ENCODE measurements around the gene SBK3.

DNA sequence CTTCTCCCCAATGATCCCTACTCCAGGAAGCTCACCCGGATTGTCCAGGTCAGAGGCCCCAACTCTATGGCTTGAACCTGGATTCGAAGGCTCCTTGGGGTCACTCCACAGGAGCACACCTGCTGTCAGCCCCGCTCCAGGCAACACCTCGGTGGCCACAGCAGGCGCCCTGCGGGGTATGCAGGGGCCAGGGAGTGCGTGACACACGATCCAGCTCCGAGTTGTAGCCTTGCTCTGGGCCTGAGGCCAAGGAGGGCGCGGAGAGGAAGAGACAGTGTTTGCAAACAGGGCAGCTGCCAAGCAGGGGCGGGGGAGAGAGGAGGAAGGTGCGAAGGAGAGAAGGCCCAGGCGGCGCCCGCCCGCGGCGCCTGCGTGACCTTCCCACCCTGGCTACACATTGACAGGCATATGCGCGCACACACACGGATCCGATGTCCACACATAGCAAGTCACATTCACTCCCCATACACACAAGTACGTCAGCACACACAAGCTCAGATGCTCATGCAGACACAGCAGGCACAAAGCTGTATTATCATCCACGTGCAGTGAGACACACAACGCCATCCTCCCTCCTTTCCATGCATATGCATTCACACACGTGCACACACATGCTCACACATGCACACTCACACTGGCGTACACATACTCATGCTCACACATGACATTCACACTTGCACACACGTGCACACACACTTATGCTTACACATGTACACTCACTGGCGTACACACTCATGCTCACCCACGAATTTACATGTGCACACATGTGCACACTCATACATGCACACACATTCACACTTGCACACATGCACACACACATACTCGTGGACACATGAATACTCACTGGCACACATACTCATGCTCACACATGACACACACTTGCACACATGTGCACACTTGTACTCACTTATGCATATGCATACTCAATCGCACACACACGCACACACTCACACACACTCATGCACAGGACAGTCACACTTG, 18.8 kb downstream of the SBK3 start:
- TF ChIP-seq, protein P1, sequence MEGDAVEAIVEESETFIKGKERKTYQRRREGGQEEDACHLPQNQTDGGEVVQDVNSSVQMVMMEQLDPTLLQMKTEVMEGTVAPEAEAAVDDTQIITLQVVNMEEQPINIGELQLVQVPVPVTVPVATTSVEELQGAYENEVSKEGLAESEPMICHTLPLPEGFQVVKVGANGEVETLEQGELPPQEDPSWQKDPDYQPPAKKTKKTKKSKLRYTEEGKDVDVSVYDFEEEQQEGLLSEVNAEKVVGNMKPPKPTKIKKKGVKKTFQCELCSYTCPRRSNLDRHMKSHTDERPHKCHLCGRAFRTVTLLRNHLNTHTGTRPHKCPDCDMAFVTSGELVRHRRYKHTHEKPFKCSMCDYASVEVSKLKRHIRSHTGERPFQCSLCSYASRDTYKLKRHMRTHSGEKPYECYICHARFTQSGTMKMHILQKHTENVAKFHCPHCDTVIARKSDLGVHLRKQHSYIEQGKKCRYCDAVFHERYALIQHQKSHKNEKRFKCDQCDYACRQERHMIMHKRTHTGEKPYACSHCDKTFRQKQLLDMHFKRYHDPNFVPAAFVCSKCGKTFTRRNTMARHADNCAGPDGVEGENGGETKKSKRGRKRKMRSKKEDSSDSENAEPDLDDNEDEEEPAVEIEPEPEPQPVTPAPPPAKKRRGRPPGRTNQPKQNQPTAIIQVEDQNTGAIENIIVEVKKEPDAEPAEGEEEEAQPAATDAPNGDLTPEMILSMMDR (IDR thresholded peaks at IDR 0.05), result no peak
- TF ChIP-seq POLR2A (IDR thresholded peaks at IDR 0.05), result no peak
